Hair follicular keratinocyte (primary cell): ENCODE measurements around the gene NOL7. TPM values are rescaled to one million over a fixed set of nuclear protein-coding genes. Genes with fewer than 3 reads are reported as not detected.

Experiments used
- total RNA-seq: library from RNA; depleted of rRNA; stranded (reverse); fragments of >200 nt; gene quantifications from 2 replicates; pipeline ENCODE4 v1.2.3, GENCODE V29; 2015

Gene NOL7
- total RNA-seq, result 77.5 and 132 TPM in 2 replicates

DNA sequence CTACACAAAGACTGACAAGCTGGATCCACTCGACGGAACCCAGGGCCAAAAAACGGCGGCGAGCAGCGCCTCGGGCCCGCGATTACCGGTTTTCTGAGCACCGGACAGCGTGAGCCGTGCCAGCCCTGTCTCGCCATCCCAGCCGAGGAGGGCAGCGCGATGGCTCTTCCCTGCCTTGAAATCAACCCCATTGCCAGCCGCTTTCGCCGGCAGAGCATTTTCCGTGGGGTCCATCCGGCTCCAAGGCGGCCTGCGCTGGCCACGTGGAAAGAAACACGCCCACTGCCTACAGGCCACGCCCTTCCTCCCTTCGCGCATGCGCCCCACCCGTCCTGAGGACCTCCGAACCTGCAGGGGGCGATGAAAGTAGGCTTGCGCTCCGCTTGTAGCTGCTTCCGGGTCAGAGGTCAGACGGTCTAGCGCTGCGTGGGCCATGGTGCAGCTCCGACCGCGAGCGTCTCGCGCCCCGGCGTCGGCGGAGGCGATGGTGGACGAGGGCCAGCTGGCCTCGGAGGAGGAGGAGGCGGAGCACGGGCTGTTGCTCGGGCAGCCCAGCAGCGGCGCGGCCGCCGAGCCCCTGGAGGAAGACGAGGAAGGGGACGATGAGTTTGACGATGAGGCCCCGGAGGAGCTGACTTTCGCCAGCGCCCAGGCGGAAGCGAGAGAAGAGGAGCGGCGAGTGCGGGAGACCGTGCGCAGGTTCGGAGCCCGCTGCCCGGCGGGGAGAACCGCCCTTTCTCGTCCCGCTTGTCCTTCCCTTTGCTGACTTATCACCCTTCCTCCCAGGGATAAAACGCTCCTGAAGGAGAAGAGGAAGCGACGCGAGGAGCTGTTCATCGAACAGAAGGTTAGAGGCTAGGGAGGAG is at the start of gene NOL7:
Gene NOL7, plus strand, starts transcription at position 410 of the 866 bp plus-strand sequence. Its CDS starts 24 bp downstream, at position 434.

DNA sequence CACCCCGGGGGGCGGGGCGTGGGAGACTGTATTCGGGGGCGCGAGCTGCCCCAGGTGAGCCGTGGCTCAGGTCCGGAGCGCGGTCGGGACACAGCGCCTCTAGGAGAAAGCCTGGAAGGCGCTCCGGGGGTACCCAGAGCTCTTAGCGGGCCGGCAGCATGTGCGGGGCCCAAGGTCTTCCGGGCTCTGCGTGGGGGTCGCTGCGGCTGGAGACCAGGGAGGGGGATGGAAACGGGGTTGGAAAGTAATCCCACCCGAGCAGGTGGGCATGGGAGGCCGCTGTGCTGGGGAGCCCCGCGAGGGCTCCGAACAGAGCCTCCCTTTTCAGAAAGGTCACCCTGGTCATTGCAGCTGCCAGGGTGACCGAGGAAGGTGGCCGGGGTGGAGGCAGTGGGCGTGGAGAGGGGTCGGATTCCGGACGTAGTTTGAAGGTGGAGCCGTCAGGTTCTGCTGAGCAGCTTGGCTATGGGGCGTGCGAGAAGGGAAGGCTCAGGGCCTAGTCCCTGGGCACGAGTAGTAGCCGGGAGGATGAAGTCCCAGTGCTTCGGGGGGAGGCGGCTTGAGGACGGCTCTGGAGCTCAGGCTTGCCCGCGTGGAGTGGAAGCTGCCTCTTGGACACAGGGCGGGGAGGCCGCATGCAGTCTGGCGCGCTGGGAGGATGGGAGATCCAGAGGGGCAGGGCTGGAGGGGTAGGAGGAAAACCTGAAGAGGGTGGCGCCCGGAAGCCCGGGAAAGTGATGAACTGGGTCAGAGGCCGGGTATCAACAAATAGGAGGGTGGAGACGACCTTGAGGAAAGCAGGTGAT is 40.4 kb upstream of the NOL7 start, which contains the start of gene SIRT5:
Gene SIRT5, plus strand, starts transcription at position 31 of the 806 bp plus-strand sequence. CDS start 9,510 bp downstream, outside the sequence.

Other genes starting within 250 kb of the NOL7 start
- gene GFOD1, start 127.7 kb upstream of the NOL7 start, total RNA-seq, result 7.4 and 8.4 TPM in 2 replicates
- 9.9 and 13.4 TPM in 2 replicates for gene SIRT5, start 40.7 kb upstream of the NOL7 start, total RNA-seq
- 20.0 and 23.4 TPM in 2 replicates for gene RANBP9, start 96.5 kb downstream of the NOL7 start, total RNA-seq
- 11.7 and 17.9 TPM in 2 replicates for gene MCUR1, start 199.2 kb downstream of the NOL7 start, total RNA-seq